ENCODE results near the gene SETBP1.

SETBP1 gene

DNA sequence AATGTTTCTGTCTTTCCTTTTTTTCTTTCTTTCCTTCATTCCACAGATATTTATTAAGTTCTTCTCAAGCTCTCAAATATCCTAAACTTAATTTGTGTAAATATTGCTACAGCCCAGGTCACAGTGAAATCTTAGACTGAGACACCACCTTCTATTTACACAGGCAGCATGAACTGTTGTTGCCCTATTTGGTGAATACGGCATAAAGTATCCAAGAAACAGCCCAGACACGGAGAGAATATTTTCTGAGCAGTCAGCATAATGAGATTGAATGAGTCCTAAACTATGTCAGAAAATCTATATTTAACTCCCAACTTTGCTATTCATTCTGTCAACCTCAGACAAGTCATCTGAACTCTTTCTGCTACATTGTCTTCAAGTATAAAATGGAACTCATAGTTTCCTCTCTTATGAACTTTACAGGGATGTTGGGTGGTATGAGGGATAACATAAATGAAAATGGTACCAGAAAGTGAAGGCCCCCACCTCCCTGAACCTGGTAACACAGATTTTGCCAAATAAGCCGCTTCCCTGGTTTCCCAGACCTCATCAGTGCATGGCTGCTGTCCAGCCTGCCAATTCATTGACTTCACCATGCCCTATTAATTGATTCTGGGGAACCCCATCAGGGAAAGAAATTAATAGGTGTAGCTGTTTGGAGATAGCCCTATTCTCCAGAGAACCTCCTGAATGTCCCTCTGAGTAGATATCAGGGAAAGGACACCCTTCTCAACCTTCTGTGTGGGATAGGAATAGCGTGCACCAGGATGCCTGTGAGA is 235.9 kb downstream of the SETBP1 start:
- no peak for DNase-seq

DNA sequence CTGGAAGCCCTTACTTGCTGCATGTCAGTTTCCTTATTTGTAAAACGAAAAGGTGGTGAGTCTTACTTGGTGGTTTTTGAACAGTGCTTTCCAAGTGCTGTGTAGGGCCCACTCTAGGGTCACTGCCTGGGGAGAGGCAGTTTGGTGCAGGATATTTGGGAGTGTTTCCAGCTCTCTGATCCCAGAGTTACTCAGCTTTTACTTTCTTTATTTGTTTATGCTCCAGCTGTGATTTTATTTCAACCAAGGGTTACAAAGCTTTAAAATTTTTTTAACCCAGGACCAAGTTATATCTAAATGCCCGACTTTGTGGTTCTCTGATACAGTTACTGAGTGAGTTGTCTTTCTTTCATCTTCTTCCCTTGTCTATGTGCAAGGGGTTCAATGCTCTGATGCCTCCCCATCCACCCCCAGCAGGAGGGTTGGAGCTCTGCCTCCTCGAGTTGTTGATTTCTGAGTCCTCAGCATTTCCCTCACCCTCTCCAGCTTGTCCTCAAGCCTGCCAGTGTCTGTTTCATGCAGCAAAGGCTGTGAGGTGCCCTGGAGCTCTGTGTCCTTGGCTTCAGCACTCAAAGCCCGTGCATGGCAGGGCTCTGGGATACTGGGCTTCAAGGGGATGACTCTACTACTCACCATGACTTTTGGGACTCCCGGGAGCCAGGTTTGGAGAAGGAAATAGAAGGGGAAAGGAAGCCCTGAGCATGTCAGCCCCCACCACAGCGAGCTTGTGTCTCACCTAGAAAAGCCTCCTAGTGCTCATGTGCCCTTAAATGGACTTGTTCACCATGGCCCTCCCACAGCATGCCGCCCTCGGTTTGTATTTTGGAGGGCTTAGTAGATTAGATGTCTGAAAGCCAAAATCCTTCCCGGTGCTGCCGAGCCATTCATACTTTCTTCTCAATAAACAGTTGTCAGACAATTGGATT is 236.8 kb downstream of the SETBP1 start:
- no peak for DNase-seq

DNA sequence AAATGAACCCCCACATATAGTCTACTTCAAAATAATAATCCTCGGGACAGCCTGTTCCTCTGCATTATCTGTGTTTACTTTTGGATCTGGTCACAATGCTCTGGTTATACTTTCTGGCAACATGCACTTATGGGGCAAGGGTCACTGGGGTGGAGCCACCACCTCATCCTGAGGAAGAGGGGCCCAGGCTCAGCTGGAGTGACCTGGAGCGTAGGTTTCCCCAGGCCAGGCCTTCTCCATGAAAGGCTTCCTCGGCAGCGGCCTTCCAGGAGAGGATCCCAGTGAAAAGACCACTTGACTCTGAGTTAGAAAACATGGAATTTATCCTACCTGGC is 237.4 kb downstream of the SETBP1 start:
- no peak for DNase-seq

DNA sequence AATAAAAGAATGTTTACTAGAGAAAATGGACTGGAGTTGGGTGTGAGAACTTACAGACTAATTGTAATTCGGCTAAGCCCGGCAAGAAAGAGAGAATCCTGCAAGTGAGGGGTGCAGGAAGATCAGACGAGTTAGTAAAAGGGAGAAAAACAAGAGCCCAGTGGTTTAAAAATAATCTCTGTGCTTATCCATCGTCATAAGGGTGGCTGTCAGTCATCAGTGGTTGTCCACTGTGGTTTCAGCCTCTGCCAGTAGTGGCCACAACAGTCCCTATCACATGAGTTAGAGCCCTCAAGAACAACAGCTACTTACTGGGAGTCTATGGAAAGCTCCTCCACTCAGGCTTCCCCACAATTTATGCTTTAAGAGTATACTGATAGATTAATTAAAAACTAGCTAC is 239.8 kb downstream of the SETBP1 start:
- no peak for DNase-seq

DNA sequence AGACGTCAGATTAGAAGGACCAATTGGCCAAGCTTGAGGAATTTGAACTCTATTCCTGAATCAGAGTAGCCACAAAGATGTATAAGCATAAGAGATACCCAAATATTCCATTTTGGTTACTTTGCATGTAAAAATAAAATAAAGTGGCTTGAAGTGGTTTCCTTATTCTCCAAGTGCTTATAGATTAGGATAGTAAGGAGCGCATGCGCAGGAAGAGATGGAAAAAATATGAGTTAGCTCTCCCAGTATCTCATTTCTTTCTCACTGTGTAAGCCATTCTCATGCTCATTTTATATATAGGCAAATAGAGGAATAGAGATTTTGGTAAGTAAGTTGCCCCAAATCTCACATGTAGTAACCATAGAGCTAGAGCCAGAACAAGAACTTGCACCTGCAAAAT is 241.3 kb downstream of the SETBP1 start:
- DNase-seq: no peak

DNA sequence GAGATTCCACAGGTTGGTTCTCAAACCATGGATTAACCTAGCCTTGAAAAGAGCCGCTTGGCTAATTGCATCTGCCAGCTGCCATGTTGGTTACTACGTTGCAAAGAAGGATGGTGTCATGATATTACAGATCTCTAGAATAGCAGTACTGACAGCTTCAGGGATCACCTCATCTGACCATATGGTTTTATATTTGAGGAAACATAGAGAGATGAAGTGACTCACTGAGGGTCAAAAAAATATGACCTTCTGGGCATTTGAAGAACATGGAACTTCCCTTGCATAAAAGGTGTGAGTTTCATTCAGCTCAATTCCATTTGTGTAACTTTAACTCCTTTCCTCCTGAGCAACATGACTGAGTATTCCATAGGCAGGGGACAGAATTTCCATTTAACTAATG is 242.3 kb downstream of the SETBP1 start:
- no peak for DNase-seq

DNA sequence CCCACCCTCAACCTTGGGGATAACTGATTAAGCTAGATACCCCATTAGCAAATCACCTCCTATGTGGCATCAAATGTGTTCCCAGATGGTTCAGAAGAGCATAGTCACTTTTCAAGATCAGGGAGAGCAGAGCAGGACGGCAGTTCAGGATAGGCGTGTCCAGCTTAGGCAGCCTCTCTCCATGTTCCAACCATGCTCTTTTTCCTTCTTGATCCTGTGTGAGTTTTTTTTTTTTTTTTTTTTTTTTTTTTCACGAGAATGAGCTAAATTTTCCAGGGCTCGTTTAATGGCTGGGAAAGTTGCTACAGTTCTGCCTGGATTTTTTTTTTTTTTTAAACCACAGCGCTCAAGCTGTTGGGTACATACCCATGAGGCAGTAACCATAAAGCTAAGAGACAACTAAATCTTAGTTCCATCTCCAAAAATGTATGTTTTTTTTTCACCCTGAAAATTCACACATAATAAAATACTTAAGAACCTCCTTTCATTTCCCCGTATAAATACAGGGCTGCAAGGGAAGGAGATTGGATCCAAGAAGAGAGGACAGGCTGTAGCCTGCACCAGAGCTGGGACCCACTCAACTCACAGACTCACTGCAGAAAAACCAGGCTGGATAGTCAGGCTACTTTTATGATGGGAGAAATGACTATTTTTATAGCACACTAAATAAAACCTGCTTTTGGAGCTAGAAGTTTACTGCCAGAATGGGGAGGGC is 244.3 kb downstream of the SETBP1 start:
- no peak for DNase-seq

DNA sequence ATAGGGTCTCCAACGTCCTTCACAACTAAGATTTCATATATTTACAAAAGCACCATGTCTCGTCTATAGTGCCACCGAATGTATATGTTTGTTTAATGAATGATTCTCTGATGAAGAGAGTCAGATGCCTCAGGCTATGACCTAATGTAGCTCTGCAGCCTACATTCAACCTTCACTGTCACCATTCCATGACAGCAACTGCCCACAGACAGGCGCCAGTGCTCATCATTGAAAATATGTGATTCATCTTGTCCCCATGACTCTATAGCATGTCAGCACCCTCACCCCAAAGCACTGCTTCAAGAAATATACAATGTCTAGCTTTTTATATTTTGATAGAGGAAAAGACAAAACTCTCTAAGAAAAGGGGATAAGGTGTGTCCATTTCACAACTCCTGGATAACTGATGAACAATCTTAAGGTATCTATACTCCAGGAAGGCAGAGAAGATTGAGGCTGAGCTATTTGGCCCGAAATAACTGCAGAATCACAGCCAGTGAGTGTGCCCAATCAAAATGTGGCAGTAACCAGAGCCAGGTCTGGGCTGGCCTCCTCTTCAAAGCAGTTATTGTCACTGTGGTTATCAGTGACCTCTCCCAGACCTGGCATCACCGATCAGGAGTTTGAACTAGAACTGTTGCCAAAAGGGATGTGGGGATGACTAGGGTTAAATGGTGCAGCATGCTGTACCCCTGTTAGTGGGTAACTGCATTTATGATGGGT is 246.6 kb downstream of the SETBP1 start:
- DNase-seq: no peak

DNA sequence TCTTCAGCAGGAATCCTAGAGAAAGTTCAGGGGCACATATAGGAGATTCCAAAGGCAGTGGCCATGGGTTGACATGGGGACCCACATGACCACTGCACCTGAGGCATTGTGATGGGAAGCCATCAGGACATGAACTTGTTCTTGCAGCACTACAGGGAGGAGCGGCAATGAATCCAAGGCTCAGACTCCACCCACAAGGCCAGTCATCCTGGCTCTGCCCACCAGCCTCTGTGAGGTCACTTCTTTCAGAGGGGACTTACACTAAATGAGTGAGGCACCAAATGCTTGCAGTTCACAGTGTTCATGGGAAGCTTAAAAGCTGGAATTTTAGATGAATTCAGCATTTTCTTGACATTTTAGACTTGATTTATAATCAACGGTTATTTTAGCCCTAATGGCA is 254.2 kb downstream of the SETBP1 start:
- no peak for DNase-seq

DNA sequence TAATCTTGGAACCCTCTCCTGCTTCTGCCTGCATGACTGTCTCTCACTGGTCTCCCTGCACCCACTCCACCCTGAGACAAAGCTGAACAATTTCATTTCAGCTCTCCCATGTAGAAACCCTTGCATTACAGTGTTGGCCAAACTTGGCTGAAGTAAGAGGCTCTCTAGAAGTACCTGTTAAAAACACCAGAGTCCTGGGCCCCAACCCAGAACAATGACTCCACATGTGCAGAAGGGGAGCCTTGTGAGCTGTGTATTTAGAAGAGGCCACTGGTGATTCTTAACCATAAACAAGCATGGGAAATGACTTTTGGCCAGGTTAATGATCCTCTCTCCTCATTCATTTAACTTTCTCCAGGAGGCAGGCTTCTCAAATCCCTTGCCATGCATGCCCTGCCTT is 254.8 kb downstream of the SETBP1 start:
- DNase-seq: no peak

DNA sequence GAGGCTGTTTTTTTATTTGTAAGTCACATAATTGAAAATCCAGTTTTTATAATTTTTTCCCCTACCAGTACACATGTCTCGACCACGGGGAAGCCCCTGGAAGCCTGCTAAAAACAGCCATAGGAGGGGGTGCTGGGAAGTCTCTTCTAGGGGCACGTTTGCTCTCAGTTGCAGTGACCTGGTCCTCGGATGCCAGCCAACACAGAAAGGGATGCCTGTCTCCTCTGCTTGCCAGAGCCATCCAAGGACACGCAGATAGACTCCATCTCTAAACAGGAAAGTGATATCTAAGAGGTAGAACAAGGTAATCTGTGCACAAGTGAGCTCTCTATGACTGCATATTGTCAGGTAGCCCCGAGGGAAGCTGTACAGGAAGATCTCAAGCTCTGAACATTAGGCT is 255.8 kb downstream of the SETBP1 start:
- DNase-seq: no peak

DNA sequence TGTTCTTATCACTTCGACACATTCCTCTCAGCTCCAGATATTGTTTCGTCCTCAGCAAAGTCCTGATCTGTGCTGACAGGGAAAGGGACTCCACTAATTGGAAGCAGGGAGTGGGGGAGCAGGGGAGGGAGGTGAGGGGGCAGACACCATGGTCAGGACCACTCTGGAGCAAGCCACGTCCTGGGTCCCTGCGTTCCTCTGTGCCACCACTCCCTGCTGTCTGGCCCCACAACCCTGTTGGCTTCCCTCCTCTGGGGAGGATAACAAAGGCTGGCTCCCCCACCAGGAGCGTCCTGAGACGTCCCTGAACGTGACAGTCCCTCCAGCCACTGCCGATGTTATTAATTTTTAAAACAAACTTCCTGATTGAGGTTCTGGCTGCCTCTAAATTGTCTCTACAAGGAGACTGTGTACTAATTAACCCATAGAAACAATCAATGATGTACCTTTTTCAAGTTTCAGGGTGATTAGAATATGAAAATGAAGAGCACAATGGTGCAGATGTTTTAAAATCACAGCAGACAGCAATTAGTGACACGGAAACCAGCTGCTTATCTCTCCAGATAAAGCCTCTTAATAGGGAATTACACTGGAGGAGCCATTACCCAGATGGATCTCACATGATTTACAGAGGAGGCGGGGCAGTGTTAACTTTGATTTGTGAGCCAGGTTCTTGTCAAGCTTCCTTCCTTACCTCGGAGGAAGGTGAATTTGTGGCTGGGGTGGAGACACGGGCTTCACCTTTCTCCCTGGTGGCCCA is 257.5 kb downstream of the SETBP1 start:
- DNase-seq: no peak

DNA sequence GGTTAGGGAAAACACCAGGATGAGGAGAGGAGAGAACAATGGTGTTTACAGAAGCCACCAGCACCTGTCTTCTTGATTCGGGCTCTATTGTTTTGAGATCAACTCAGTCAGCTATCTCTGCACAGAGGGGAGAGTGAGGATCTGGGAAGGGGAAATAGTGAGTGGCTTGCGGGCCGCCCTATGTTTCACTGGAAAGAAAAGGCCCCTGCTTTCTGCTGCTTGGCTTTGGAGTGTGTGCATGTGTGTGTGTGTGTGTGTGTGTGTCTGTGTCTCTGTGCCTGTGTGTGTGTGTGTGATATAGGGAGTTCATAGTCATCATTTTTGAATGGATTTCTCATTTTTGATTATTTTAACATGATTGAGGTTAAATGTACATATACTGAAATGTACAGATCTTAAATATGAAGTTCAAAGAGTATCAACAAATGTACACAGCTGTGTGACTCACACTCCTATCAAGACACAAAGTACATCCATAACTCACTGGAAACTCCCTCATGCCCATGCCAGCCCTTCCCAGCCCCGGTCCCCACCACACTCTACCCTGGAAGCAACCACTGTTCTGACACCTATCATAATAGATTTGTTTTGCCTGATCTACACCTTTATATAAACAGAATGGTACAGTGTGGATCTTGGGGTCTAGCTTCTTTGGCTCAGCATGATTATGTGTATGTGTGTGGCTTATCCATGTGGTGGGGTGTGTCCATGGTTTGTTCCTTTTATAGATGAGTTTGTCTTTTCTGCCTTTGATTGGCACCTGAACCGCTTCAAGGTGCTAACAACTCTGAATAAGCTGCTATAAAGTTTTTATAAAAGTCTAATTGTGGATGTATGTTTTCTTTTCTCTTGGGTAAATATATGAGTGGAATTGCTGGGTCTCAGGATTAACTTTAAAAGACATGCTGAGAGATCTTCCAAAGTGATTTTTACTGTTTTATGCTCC is 258.3 kb downstream of the SETBP1 start:
- DNase-seq: no peak

DNA sequence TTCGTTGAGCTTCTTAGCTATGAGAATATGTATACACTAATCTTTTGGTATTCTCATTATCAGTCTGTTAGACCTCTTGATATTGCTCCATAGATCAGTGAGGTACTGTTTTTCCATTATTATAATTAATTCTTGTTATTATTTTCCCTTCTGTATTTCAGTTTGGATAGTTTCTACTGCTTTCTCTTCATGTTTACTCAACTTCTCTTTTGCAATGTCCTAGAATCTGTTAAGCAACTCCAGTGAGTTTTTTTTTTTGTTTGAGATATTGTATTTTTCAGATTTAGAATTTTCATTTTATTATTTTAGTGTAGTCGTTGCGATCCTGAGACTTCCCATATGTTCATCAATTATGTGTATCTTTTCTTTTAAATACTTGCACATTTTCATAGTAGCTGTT is 260.8 kb downstream of the SETBP1 start:
- no peak for DNase-seq

DNA sequence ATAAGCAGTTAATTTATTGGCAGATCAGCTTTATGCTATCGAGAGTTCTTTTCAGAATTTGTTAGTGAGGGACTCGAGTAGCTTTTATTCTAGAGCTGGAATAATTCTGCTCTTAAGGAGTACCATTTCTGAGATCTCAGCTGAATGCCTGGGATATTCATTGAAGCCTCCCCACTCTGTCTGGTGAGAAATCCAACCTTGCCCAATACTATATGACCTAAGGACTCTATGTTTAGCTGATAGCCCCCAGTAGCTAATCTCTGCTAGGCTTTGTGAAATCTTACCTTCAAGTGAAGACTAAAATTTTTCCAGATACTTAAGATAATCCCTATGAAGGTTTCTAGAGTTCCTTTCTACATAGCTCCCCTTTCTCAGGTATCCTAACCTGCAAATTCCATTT is 261.4 kb downstream of the SETBP1 start:
- no peak for DNase-seq

DNA sequence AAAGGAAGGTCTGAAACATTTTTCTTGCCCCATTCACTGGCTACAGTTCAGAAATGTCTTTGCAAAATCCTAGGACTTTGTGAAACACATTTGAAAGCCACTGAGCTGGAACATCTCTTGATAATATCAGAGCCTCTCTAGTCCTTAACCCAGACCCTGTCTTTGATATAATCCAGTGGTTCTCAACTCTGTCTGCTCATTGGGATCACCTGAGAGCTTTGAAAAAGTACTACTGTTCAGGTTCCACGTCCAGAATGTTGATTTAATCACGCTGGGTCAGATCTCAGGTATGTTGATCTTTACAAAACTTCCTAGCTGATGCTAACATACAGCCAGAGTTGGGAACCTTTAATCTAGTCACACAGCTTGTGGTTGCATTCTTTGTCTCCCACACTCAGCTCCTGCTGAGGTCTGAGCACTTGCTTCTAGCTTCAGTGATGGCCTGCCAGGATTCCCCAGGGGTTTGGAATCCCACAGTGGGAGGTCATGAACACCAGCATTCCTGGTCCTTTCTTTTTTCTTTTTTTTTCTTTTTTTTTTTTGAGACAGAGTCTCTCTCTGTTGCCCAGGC is 262.7 kb downstream of the SETBP1 start:
- DNase-seq: no peak

DNA sequence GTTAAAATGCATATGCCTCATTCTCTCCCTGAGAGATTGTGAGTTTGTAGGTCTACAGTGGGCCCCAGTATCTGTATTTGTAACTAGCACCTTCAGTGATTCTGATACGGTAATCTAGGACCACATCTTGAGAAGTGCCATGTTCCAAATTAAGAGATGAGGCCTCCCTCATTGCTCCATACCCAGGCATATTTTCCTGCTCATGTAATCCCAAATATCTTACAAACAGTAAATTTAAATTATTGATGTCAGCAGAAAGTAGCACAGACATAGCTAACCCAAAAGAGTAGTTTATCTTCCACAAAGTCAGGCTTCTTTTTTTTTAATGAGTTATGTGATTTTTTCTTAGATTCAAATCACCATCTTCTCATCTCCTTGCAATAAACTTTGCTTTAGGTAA is 263.8 kb downstream of the SETBP1 start:
- no peak for DNase-seq

DNA sequence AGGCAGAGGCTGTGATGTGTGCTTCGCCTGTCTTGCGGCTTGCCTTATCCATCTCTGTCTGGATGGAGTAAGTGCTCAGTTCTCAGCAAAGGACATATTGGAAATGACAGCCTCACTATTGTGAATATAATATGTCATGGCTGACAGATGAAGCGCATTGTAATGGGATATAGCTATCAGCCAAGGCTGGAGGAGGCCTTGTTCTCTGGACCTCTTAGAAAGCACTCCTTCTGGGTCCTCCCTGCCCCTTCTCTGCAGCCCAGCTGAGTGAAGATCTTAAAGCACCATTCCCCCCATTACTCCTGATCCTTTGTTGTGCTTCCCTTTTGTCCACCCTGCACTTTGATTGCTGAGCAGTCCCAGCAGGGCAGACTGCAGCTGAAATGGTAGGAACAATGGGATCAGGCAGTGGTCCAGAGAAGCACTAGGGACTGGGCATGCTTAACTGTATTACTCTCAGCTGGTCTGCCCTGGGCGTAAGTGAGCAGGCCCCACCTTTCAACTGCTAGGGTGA is 265.3 kb downstream of the SETBP1 start:
- DNase-seq: no peak

DNA sequence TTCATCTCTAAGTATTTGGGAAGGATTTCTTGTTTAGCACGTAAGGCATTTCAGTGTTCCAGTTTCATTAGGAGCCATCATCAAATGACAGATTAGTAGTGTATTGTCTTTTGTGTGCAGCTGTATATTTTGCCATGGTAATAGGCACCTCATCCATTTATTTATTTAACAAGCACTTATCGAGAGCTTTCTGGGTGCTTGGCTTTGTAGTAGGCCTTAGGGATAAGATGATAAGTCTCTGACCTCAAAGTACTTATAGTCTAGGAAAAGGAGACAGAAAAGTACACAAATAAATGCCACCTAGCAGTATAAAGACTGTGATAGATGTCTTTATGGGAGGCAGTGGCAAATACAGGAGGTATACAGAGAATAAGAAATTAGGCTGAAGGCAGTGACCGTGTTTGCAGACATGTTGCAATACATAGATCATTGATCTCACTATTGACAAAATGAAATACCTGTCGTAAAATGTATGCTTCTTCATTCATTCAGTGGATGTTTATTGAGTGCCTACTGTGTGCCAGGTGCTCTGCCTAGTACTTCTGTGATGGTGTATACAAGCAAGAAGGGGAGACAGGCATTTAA is 265.9 kb downstream of the SETBP1 start:
- peak; percentile 51 for DNase-seq

DNA sequence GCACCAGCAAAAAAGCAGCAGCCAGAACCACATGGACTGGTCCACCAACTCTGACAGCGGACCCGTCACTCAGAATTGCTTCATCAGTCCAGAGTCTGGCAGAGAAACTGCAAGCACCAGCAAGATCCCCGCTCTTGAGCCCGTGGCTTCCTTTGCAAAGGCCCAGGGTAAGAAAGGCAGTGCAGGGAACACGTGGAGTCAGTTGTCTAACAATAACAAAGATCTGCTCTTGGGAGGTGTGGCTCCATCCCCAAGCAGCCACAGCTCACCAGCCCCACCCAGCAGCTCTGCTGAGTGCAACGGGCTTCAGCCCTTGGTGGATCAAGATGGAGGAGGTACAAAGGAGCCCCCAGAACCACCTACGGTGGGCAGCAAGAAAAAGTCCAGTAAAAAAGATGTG is 269.3 kb downstream of the SETBP1 start:
- DNase-seq: no peak
